Epithelial cell of esophagus (primary cell): ENCODE results near the gene MAP3K6.

Source experiments
- DNase-seq: peaks from one replicate; pipeline ENCODE4 v3.0.0; 2010; ENCODE audit warnings: low read depth
- H3K4me3 ChIP-seq: 2 replicates; pipeline ENCODE4 v1.5.1; 2011; ENCODE audit warnings: mild to moderate bottlenecking, low read length, control low read depth
- CTCF ChIP-seq: IDR thresholded peaks from 2 replicates; pipeline ENCODE4 v1.5.1; 2011; ENCODE audit warnings: low read depth, mild to moderate bottlenecking, low read length, control low read depth, inconsistent platforms; ENCODE audit not compliant: insufficient read depth; ENCODE audit errors: missing control alignments

The MAP3K6 gene

DNA sequence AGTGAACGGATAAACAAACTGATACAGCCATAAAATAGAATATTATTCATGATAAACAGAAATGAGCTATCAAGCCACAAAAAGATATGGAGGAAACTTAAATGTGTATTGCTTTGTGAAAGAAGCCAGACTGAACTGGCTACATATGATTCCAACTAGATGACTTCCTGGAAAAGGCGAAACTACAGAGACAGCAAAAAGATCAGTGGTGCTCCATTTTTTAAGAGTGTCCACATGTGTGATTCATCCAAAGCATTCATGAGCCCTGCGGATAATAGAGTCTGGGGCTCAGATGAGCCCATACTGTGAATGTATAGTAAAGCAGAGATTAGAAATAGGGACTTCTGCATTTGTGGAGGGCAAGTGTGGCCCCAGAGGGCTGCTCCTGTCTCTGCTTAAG lies 52.6 kb downstream of the MAP3K6 start:
- no peak for TF ChIP-seq CTCF
- DNase-seq, result no peak
- no peak overlapping the region for H3K4me3 ChIP-seq

- no peak for TF ChIP-seq CTCF
- DNase-seq, result no peak
- H3K4me3 ChIP-seq, result no peak overlapping the region
These were observed 58.7 kb downstream of the MAP3K6 start for GRCh38 chr1:27307874-27308598.

GRCh38 chr1:27306892-27307761 lies 59.6 kb downstream of the MAP3K6 start:
- no peak for TF ChIP-seq CTCF
- no peak for DNase-seq
- H3K4me3 ChIP-seq, result no peak overlapping the region

DNA sequence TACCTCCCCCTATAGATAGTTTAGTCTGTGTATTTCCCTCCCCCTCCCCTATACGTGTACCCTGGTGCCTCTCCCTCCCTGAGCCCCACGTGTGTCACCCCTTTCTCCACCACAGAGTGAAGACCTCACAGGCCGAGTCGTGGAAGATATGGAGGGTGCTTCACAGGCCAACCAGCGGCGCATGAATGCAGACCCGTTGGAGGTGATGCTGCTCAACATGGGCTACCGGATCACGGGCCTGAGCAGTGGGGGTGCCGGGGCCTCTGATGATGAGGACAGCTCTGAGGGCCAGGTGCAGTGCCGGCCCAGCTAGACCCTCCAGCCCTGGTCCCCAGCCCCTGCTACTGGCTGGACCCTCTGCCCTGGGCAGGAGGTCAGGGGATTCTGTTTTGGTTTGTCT lies 60.7 kb downstream of the MAP3K6 start:
- no peak for TF ChIP-seq CTCF
- H3K4me3 ChIP-seq, result no peak overlapping the region
- DNase-seq, result no peak
